ENCODE results near the gene BMERB1.

Gene BMERB1

DNA sequence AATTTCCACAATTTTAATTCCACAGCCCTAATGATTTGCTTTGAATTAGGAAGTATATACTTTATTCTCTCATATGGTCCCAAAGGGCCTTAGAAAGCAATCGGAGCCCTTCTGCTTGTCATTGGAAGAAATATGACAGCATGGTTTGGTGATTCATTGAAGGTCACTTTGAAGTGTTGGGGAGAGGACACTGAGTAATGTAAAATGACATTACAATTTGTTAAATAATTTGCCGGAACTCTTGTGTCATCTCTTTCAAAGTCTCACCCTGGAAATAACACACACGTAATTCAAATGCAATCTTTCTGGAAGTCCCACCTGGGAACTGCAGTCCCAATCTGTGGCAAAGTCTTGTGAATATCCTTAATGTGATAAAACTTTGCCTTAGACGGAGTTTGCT, 59.8 kb downstream of the BMERB1 start:
- TF ChIP-seq, protein P1, sequence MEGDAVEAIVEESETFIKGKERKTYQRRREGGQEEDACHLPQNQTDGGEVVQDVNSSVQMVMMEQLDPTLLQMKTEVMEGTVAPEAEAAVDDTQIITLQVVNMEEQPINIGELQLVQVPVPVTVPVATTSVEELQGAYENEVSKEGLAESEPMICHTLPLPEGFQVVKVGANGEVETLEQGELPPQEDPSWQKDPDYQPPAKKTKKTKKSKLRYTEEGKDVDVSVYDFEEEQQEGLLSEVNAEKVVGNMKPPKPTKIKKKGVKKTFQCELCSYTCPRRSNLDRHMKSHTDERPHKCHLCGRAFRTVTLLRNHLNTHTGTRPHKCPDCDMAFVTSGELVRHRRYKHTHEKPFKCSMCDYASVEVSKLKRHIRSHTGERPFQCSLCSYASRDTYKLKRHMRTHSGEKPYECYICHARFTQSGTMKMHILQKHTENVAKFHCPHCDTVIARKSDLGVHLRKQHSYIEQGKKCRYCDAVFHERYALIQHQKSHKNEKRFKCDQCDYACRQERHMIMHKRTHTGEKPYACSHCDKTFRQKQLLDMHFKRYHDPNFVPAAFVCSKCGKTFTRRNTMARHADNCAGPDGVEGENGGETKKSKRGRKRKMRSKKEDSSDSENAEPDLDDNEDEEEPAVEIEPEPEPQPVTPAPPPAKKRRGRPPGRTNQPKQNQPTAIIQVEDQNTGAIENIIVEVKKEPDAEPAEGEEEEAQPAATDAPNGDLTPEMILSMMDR (IDR thresholded peaks at IDR 0.05; ENCODE audit: insufficient read depth, low read depth, low read length, missing control alignments): no peak
- H3K4me3 ChIP-seq (ENCODE audit: low read length): no peak overlapping the region
- no peak for DNase-seq (ENCODE audit: low read depth)

GRCh38 chr16:15495898-15496297, 61.5 kb downstream of the BMERB1 start:
- H3K4me3 ChIP-seq (ENCODE audit: low read length): no peak overlapping the region
- TF ChIP-seq, protein P1 (IDR thresholded peaks at IDR 0.05; ENCODE audit: insufficient read depth, low read depth, low read length, missing control alignments): no peak
- DNase-seq (ENCODE audit: low read depth): no peak

DNA sequence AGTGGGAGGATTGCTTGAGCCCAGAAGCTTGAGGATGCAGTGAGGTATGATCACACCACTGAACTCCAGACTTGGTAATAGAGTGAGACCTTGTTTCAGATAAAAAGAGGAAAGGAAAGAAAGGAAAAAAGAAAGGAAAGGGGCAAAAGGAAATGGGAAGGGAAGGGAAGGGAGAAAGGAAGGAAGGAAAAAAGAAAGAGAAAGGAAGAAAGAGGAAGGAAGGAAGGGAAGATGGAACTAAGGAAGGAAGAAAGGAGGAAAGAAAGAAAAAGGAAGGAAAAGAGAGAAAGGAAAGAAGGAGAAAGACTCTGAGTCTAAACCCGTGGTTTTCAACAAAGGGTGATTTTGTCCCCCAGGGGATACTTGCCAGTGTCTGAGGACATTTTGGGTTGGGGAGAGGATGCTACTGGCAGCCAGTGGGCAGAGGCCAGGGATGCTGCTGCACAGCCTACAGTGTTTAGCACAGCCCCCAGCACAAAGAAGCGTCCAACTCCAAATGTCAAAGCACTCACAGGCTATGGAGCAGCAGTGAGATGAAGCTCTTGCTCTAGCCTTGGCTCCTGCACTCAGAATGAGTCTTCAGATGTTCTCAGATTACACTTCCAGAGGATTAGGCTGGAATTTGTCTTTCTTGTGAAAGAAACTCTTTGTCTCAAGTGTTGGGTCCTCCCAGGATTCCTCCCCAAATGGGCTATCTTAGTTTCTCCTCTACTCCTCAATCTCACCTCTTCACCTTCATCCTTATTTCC, 64.2 kb downstream of the BMERB1 start:
- TF ChIP-seq, protein P1 (IDR thresholded peaks at IDR 0.05; ENCODE audit: insufficient read depth, low read depth, low read length, missing control alignments): no peak
- H3K4me3 ChIP-seq (ENCODE audit: low read length): no peak overlapping the region
- no peak for DNase-seq (ENCODE audit: low read depth)

DNA sequence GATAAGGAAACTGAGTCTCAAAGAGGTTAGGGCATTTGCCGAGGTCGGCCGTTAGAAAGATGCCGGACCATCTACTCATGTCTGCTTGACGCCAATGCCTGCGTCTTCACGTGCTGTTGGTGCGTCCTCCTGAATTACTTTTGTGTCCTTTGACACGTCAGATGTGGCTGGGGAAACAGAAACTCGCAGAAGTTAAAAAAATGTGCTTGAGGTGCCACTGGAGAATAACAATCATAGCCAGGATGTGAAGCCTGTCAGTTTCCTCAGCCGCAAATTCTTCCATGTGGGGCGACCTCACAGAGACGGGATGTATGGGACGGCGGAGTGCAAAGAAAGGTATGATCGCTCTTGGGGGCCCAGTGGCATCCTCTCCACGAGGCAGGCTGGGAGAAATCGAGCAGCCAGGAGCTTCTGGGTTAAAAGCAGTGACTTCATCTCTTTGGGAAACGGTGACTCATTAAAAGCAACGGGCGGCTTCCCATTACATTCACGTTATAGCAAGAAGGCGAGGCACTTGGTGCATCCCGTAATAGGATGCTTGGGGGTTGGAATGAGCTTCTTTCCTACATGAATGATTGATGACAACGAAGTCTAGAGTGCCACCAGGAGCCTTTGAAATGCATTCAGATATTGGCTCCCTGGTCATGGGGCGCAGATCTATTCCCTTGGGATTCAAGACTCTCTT, 67.8 kb downstream of the BMERB1 start:
- TF ChIP-seq, protein P1 (IDR thresholded peaks at IDR 0.05; ENCODE audit: insufficient read depth, low read depth, low read length, missing control alignments): no peak

DNA sequence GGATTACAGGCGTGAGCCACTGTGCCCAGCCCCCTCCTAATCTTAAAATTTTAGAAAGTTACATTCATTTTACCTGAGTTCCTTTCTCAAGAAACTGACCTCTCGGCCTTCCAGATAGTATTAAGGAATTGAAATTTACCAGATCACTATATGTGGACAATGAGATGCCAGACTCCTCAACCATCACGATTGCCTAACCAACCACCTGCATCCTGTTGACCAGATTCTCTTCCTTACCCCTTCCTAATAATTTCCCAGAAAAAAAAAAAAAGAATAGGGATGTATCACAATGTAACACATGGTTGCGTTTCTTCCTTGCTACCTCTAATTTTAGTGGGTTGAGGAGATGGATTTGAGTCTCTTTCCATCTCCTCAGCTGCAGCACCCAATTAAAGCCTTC, 72.1 kb downstream of the BMERB1 start:
- TF ChIP-seq, protein P1 (IDR thresholded peaks at IDR 0.05; ENCODE audit: insufficient read depth, low read depth, low read length, missing control alignments): no peak
- no peak for DNase-seq (ENCODE audit: low read depth)
- H3K4me3 ChIP-seq (ENCODE audit: low read length): no peak overlapping the region

More for the DNA sequence above, 67.8 kb downstream of the BMERB1 start:
- peak; percentile 89 for DNase-seq (ENCODE audit: low read depth)
- H3K4me3 ChIP-seq (ENCODE audit: low read length): no peak overlapping the region

DNA sequence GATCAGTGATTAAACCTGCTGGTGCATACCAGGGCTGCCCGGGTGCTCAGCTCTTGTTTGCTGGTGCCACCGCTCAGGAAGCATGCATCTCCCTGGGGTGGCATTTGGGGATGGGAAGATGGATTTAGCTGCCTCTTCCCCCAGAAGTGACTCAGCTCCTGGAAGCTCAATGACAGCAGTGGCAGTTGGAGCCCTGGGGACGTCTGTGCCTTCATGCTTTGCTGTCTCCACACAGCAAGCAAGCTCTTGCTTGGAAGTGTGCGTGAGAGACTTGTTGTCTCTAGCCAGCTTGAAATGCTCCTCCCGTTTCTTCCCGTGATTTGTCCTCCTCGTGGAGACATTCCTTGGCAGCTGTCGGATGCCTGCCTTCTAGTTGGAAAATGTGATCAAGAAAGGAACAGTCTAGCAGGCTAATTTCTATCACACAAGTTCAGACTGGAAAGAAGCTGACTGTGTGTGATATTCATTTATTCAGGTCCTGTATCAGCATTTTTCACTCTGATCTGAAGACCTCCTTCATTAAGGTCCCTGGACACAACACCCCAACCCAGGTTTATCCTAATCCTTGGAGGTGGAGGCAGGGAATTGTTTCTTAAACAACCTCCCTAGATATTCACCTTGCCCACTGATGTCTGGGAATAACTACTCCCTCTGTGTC, 73.0 kb downstream of the BMERB1 start:
- TF ChIP-seq, protein P1 (IDR thresholded peaks at IDR 0.05; ENCODE audit: insufficient read depth, low read depth, low read length, missing control alignments): no peak
- H3K4me3 ChIP-seq (ENCODE audit: low read length): no peak overlapping the region
- peak; percentile 7 for DNase-seq (ENCODE audit: low read depth)
